Large intestine (tissue), 3 donors: Measurements from ENCODE around the gene FRY. TPM values are rescaled to one million over a fixed set of nuclear protein-coding genes. Genes with fewer than 3 reads are reported as not detected.
"Not testable (repeated sequence)": the region's sequence is repeated elsewhere in the genome, so short reads cannot be mapped to it uniquely, and the experiment has no call there.

Experiments used
- DNase-seq, 2 donors: peaks; one replicate each; pipeline versions ENCODE4 v3.0.0 to v3.0.0-alpha.2; 2013
- H3K27ac ChIP-seq: one replicate; pipeline ENCODE4 v1.5.1; 2013; ENCODE audit warnings: low read length
- H3K27me3 ChIP-seq: 2 replicates; pipeline ENCODE4 v1.6.1; 2013; ENCODE audit warnings: low read length; ENCODE audit not compliant: control insufficient read depth, insufficient read depth
- H3K36me3 ChIP-seq: 2 replicates; pipeline ENCODE4 v1.6.1; 2013; ENCODE audit warnings: low read length; ENCODE audit not compliant: control insufficient read depth, insufficient read depth
- H3K4me1 ChIP-seq: one replicate; pipeline ENCODE4 v1.6.1; 2013; ENCODE audit warnings: low read length; ENCODE audit not compliant: control insufficient read depth, insufficient read depth
- H3K4me3 ChIP-seq: one replicate; pipeline ENCODE4 v1.5.1; 2013; ENCODE audit warnings: low read length
- H3K9me3 ChIP-seq: one replicate; pipeline ENCODE4 v1.6.1; 2013; ENCODE audit warnings: mild to moderate bottlenecking, low read depth, low read length, moderate library complexity; ENCODE audit not compliant: control insufficient read depth
- WGBS: methylation state at CpG from one replicate; pipeline ENCODE4 v1.1.5; 2013; ENCODE audit warnings: low lambda C conversion rate; ENCODE audit not compliant: insufficient coverage; 5-methylcytosine and 5-hydroxymethylcytosine counted together
- polyA plus RNA-seq: library from polyadenylated mRNA; unstranded; fragments of 120-200 nt; gene quantifications from one replicate; pipeline ENCODE4 v1.2.1, GENCODE V29; 2013

The FRY gene
- polyA plus RNA-seq, 1 donor = 12.4 TPM

GRCh38 chr13:31997641-31998040 lies 33.9 kb upstream of the FRY start:
- no peak overlapping the region for H3K27ac ChIP-seq
- no CpG with 5 or more reads among the region's 1 CpG for WGBS
- DNase-seq = no peak

DNA sequence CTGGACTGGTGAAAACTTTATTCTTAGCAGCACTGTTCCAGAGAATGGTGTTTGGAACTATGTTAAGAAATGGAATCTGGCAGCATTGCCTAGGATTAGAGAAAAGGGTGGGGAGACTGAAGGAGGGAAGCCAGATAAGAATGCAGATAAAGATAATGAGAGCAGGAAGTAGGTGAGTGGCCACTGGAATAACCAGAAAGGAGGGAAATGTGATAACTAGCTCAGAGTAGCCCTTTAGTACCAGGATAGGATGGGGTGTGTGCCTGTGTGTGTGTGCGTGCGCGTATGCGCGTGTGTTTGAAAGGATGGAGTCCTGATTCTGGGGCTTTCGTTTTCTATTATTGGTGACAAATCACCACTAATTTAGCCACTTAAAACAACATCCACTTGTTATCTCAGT lies 33.4 kb upstream of the FRY start:
- Histone ChIP-seq H3K4me3 (no peak overlapping the region), H3K9me3 (peaks cover 3% of the 10 kb centered on the region), H3K4me1 (no peaks in the 10 kb centered on the region), H3K27ac (no peak overlapping the region), H3K36me3 (no peaks in the 10 kb centered on the region), H3K27me3 (no peaks in the 10 kb centered on the region)
- WGBS = no CpG with 5 or more reads among the region's 6 CpGs
- DNase-seq = peak in 1 of 2 donors; percentile 21

More at GRCh38 chr13:31997641-31998040, 33.9 kb upstream of the FRY start:
- H3K36me3 ChIP-seq = no peaks in the 10 kb centered on the region
- H3K4me1 ChIP-seq = no peaks in the 10 kb centered on the region
- no peak overlapping the region for H3K4me3 ChIP-seq
- H3K27me3 ChIP-seq = no peaks in the 10 kb centered on the region
- H3K9me3 ChIP-seq = peaks cover 3% of the 10 kb centered on the region

GRCh38 chr13:32000754-32001153 lies 30.8 kb upstream of the FRY start:
- not testable (repeated sequence) for H3K36me3 ChIP-seq, H3K9me3 ChIP-seq, H3K4me3 ChIP-seq, DNase-seq, H3K27me3 ChIP-seq, H3K4me1 ChIP-seq, H3K27ac ChIP-seq
- no CpG with 5 or more reads among the region's 7 CpGs for WGBS

GRCh38 chr13:32001154-32001768 lies 30.3 kb upstream of the FRY start:
- Histone ChIP-seq H3K4me1 (no peaks in the 10 kb centered on the region), H3K36me3 (no peaks in the 10 kb centered on the region), H3K27me3 (no peaks in the 10 kb centered on the region), H3K4me3 (no peak overlapping the region), H3K27ac (no peak overlapping the region), H3K9me3 (peaks cover 3% of the 10 kb centered on the region)
- peak; percentile 23 to 52 for DNase-seq
- no CpG with 5 or more reads among the region's 1 CpG for whole genome bisulfite sequencing

GRCh38 chr13:32001769-32002168 lies 29.8 kb upstream of the FRY start:
- H3K4me3 ChIP-seq = no peak overlapping the region
- H3K9me3 ChIP-seq = peaks cover 3% of the 10 kb centered on the region
- WGBS = no CpG with 5 or more reads among the region's 1 CpG
- no peak overlapping the region for H3K27ac ChIP-seq
- no peak for DNase-seq
- H3K36me3 ChIP-seq = no peaks in the 10 kb centered on the region
- H3K27me3 ChIP-seq = no peaks in the 10 kb centered on the region
- H3K4me1 ChIP-seq = no peaks in the 10 kb centered on the region

DNA sequence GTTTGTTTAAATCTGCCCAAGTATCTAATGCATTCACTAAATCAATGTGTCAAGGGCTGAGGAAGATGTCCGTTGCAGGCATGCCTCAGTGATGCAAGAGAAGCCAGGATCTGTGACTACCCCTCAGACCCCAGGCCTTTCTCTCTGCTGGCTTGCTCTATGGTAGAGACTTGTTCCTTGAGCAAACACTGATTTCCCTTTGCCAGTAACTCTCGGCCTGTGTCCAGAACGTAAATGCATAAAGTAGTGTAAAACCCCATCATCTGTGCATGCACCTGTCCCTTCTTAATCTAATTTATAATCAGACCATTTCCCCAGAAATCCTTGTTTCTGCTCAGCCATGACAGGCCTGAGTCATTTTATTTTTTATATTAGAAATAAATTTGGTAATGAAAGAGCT lies 28.7 kb upstream of the FRY start:
- no peak overlapping the region for H3K27ac ChIP-seq
- peaks cover 3% of the 10 kb centered on the region for H3K9me3 ChIP-seq
- H3K36me3 ChIP-seq = no peaks in the 10 kb centered on the region
- no CpG with 5 or more reads among the region's 3 CpGs for WGBS
- DNase-seq = no peak
- H3K4me3 ChIP-seq = no peak overlapping the region
- no peaks in the 10 kb centered on the region for H3K4me1 ChIP-seq
- no peaks in the 10 kb centered on the region for H3K27me3 ChIP-seq

DNA sequence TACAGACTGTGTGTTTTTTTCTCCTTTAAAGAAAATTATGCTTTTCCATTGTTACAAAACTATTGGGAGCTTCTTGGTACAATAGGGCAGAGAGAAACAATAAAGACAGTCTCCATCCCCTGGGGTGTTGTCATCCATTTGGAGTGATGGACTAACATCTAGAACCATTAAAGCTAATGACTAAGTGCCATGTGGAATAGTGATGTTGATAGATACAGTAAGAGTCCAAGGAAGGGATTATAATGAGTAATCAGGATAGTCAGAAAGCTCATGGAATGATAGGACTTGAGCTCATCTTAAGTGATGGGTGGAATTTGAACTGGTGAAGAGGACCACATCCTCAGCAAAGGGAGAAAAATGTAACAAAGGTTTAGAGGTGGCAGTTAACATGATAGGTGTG lies 24.1 kb upstream of the FRY start:
- Histone ChIP-seq H3K9me3 (no peaks in the 10 kb centered on the region), H3K4me3 (no peak overlapping the region), H3K36me3 (no peaks in the 10 kb centered on the region), H3K27ac (no peak overlapping the region), H3K27me3 (no peaks in the 10 kb centered on the region), H3K4me1 (no peaks in the 10 kb centered on the region)
- no peak for DNase-seq

DNA sequence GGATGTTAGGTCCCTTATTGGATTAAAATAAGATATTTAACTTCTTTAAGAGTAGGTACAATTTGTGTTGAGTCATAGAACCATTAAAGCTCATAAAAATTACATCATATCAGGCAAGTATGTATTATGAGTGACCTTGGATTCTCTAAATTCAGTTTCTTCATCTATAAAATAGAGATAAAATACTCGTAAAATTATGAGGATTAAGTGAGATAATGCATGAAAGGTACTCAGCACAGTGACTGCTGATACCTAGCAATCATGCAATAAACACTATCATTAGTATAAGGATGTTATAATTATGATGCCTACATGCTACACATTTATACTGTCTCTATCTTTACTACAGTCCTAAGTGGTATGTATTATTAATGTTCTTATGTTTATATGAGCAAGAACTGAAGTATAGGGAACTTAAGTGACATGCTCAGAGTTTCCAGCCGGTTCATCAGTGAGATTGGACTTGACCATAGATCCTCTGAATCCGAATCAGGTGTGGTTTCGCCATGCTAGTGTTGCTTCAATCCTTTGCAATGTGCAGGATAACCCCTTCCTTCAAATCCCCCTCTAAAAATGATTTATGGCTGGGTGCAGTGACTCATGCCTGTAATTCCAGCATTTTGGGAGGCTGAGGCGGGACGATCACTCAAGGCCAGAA lies 22.9 kb upstream of the FRY start:
- Histone ChIP-seq H3K36me3 (no peaks in the 10 kb centered on the region), H3K27me3 (no peaks in the 10 kb centered on the region), H3K27ac (no peak overlapping the region), H3K4me1 (no peaks in the 10 kb centered on the region), H3K4me3 (no peak overlapping the region), H3K9me3 (no peaks in the 10 kb centered on the region)
- DNase-seq = peak in 1 of 2 donors; percentile 37
- WGBS = no CpG with 5 or more reads among the region's 6 CpGs

DNA sequence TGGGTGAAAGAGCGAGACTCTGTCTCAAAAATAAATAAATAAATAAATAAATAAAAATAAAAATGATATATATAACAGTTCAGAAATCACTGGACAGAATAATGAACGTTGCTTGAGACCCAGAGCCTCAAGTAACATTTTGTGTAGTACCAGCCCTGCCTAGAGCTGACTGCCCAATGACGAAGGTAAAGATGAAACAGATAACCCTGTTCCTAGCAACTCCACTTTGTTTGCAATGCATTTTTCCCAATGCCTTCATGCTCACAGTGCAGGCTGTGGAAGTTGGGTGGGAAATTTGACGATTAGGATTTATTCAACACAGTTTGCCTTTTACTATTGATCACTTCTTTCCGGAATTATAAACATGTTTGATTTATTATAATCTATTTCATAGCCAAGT lies 22.2 kb upstream of the FRY start:
- no peaks in the 10 kb centered on the region for H3K27me3 ChIP-seq
- no peaks in the 10 kb centered on the region for H3K9me3 ChIP-seq
- H3K27ac ChIP-seq = no peak overlapping the region
- no peaks in the 10 kb centered on the region for H3K4me1 ChIP-seq
- WGBS = 72% methylated on average over 2 of the region's 5 CpGs
- H3K36me3 ChIP-seq = no peaks in the 10 kb centered on the region
- DNase-seq = no peak
- H3K4me3 ChIP-seq = no peak overlapping the region

DNA sequence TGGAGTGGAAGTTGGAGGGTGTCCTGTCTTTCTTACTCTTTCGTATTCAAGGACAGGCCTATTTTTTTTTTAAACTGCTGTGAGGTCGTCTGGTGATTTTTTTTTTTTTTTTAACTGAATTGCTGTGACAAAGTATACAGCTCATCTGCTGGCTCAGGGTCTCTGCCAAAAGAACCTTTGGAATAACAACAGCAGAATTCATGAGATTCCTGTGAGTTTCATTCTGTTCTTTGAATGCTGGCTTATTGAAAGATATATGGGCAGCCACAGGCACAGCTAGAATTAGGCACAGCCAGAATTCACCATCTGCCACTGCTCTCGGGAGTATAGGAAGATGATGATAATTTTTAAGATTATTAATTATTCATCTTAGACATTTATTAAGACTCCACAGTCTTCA lies 21.4 kb upstream of the FRY start:
- H3K27ac ChIP-seq = no peak overlapping the region
- H3K27me3 ChIP-seq = no peaks in the 10 kb centered on the region
- no peaks in the 10 kb centered on the region for H3K4me1 ChIP-seq
- no peak for DNase-seq
- H3K4me3 ChIP-seq = no peak overlapping the region
- WGBS = 50% methylated on average over 2 of the region's 3 CpGs
- H3K9me3 ChIP-seq = no peaks in the 10 kb centered on the region
- no peaks in the 10 kb centered on the region for H3K36me3 ChIP-seq

DNA sequence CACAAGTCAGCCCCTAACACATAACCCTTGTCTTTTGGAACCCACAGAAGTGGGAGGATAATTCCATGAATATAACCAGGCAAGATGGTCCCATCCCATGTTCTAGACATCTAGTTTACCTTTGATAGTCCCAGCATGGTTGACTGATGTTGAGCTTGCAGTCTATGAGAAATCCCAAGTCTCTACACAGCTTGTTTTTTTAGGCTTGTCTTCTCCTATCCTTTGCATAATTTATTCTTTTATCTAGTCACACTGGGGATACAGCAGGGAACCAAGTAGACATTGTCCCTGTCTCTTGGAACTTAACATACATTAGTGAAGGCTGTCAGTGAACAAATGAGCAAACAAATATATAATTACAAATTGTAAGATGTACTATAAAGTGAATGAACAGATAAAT lies 19.6 kb upstream of the FRY start:
- no peak for DNase-seq
- Histone ChIP-seq H3K27ac (no peak overlapping the region), H3K4me1 (no peaks in the 10 kb centered on the region), H3K4me3 (no peak overlapping the region), H3K36me3 (no peaks in the 10 kb centered on the region), H3K9me3 (no peaks in the 10 kb centered on the region), H3K27me3 (no peaks in the 10 kb centered on the region)
